HG02642 (cell line): Measurements from ENCODE around the gene EMILIN3.

Experiments
- ATAC-seq: cut with Tn5 transposase; IDR thresholded peaks from one replicate; pipeline ENCODE4 v1.9.1; 2021; ENCODE audit warnings: mild to moderate bottlenecking; ENCODE audit not compliant: unreplicated experiment, poor library complexity

EMILIN3 gene

DNA sequence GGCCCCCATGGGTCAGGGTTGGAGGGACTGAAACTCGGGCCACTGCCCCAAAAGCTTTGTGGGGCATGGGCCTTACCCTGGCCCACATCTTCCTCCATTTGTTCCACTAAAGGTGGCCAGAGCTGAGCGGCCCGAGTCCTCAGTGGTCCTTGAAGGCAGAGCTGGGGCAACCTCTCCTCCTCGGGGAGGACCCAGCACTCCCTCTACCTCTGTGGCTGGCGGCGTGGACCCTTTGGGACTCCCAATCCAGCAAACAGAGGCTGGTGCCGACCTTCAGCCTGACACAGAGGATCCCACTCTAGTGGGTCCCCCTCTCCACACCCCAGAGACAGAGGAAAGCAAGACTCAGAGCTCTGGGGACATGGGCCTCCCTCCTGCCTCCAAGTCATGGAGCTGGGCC, 16.7 kb downstream of the EMILIN3 start:
- no peak for ATAC-seq

DNA sequence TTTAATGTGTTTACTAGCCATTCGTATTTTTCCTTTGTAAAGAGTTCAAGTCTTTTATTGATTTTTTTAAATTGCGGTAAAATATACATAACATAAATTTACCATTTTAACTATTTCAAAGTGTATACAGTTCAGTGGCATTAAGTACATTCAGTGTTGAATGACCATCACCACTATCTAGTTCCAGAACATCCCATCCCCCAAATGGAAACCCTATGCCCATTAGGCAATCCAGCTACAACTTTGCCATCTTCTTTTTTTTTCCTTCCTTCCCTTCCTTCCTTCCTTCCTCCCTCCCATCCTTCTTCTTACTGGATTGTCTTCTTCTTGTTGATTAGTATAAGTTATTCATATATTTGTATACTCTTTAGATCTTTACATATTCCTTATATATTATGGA, 17.4 kb downstream of the EMILIN3 start:
- ATAC-seq: no peak

DNA sequence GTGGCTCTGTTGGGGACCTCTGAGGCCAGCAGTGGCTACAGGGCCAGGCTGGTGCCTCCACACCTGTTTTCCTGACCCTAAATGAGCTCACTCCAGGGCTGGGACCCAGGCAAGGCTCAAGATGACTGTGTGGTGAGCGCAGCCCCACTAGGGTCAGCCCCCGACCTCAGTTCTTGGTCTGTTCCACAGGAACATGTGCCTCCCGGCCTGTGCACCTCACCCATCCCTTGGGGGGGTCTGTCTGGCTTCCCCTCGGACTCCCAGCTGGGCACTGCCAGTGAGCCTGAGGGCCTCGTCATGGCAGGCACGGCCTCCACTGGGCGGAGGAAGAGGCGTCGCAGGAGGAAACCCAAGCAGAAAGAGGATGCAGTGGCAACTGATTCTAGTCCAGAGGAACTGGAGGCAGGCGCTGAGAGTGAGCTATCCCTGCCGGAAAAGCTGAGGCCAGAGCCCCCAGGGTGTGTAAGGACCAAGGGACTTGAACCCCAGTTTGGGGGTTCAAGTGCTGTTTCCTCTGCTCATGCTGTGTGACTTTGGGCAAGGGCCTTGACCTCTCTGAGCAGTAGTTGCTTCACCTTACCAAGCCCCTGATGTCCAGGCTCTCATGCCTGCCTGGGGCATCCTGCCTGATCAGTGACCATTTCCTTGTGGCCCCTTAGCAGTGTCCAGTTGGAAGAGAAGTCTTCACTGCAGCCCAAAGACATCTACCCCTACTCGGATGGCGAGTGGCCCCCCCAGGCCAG, 18.0 kb downstream of the EMILIN3 start:
- ATAC-seq: no peak

DNA sequence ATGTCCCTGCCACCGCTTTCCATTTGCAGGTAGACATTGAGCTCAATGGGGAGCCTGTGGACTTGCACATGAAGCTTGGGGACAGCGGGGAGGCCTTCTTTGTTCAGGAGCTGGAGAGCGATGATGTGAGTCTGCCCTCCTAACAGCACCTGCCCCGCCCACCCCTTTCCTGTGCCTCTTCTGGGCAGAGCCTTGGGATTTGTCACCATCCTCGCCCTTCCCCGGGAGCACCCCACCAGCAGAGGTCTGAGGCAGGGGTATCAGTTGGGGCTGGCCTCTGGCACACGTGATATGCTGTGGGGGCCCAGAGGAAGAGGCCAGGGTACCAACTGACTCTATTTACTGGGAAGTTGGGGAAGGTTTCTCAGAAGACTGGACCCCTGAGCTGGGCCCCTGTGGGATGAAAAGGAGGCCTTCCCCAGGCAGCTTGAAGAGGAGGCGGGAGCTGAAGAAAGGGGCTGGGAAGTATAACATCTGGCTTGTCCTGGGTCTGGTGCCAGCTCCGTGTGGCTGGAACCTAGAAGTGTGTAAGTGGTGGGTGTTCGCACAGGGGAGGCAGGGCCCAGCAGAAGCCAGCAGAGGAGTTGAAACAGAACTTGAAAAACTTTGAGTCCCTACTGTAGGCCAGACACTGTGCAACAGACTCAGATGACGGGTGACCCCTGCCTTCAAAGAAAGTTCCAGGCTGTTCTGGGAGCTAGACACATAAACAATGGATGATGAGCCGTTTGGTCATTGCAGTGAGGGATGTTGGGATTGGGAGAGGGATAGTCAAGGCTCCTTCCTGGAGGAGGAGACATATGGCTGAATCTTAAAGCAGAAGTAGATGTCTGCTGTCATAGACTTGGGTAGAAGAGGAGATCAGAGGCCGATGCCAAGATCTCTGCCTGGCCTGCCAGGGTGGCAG, 18.8 kb downstream of the EMILIN3 start:
- ATAC-seq: no peak

DNA sequence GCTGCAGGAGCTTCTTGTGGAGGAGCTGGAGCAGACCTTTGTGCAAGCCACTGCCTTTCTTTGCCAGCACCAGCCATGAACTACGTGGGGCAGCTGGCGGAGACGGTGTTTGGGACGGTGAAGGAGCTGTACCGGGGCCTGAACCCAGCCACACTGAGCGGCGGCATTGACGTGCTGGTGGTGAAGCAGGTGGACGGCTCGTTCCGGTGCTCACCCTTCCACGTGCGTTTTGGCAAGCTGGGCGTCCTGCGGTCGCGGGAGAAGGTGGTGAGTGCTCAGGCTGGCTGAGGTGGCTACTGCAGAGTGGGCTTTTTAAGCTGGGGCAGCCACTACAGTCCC, 20.9 kb downstream of the EMILIN3 start:
- no peak for ATAC-seq

DNA sequence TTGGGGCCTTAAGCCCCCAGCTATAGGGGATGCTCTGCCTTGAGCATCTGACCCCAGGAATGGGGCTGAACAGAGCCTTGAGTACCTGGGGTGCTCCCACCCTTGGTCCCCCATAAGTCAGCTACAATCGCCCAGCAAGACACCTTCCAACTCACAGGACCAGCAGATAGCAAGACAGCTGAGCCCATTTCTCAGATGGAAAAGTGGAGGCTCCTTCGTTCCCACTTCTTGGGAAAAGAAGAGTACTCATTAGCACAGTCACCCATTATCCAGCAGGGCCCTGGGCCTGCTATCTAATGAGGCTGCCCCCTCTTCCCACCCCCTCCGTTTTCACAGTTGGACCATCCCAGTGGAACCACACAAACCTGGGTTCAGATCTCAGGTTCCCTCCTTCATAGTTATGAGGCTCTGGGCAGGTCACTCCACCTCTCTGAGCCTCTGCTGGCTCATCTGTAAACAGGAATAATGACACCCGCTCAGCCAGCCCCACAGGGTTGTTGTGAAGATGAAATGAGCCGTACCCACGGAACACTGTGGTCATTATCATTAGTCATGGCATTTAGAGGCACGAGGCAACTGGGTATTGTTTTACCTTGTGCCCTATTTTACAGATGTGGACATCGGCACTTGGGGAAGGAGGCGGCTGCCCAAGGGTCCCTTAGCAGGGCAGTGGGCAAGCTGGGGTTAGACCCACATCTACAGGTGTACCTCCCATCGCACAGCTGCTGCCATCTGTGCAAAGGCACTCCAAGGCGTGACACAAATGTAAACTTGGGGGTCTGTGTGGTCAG, 21.5 kb downstream of the EMILIN3 start:
- no peak for ATAC-seq

DNA sequence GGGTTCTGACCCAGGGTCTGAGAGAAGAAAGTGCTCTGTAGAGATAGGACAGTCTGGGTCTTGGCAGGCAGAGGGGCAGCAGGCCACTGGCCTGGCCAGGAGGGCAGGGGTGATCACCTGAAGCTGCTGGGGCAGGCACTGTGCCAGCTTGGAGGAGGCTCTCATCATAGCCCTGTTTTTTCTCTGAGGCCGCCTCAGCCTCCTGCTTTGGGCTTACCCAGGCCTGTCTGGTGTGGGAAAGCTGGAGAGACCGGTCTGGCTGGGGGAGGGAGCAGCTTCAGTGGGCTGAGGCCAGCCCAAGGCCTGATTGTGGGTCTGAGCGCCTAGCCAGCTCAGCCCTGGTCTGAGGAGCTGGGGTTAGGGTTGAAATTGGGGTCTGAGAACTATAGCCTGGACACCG, 22.1 kb downstream of the EMILIN3 start:
- ATAC-seq: no peak

DNA sequence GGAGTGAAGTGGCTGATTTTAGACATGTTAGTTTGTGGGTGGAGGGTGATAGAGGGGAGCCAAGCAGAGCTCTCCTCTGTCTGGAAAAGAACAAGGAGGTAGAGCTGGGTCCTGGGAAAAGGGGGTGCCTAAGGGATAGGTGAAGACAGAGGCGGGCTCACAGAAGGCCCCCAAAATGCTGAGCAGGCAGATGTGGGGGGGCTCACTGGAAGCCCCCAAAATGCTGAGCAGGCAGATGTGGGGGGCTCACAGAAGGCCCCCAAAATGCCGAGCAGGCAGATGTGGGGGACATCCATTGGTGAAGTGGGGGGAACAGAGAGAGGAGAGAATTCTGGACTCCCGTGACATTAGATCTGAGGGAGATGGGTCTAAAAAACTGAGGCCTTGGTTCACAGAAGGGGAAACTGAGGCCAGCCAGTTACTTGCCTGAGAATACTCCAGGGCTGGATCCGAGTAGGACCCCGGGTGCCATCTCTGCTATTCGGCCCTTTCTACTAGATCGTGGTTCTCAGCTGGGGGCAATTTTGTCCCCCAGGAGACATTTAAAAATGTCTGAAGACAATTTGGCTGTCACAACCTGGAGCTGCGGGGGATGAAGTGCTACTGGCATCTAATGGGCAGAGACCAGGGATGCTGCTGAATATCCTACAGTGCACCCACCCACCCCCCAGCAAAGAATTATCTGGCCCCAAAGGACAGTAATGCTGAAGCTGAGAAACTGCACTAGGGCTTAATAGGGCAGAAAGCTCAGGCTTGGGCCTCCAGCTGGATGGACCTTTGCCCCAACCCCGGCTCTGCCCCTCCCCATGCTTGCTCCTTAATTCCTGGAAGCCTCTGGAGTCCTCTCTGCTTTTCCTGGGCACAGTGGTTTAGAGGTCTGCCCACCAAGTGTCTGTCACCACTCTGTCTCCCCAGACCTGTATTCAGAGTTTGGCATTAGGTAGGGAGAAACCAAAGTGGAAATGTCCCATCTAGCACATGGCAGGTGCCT, 23.8 kb downstream of the EMILIN3 start:
- no peak for ATAC-seq

DNA sequence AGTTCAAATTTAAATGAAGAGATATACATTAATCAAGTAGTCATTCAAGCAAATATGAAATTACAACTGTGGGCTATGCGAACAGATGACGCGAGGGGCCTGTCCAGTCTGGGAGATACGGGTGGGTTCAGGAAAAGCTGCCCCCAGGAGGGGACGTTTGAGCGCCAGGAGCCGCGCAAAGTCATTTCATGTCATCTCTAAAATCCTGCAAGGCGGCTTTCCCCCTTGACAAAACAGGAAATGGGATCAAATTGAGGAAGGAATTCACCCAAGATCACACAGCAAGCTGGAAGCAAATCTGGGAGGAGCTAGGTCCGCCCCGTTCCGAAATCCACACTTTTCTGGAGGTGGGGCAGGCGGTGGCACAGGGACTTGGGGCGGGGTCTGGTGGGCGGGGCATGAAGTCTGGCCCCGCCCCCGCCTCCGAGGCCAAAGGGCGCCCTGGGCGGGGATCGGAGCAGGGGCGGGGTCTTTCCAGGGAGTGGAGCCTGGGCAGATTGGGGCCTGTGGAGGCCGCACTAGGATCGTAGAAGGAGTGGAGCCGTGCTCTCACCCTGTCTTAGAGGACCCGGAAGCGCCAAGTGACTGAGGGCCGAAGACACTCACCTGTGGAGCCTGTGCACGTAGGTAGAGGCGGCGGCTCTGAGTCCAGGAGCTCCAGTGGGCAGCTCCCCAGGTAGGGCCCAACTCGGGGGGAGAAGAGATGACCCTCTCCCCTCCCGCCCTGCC, 26.1 kb downstream of the EMILIN3 start, which contains the start of gene LPIN3:
Gene LPIN3, plus strand, starts transcription at position 495 of the 729 bp plus-strand sequence. CDS start 4,983 bp downstream, outside the sequence.
- ATAC-seq: no peak

DNA sequence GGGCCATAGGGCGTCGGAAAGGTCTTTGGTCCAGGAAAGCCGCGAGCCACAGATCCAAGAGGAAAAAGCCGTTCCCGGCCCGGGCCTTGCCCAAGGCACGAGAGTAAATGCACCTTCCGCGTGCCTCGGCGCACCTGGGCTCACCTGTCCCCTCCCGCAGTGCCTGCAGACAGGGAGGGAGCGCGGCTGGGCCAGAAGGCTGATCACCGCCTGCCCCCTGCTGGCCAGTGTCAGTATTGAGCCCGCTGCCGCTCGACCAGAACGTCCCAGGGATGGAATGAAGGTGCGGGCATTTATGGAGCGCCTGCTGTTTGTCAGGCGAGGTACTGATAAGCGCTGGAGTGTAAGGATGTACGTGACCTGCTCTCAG, 26.7 kb downstream of the EMILIN3 start:
- ATAC-seq: no peak

DNA sequence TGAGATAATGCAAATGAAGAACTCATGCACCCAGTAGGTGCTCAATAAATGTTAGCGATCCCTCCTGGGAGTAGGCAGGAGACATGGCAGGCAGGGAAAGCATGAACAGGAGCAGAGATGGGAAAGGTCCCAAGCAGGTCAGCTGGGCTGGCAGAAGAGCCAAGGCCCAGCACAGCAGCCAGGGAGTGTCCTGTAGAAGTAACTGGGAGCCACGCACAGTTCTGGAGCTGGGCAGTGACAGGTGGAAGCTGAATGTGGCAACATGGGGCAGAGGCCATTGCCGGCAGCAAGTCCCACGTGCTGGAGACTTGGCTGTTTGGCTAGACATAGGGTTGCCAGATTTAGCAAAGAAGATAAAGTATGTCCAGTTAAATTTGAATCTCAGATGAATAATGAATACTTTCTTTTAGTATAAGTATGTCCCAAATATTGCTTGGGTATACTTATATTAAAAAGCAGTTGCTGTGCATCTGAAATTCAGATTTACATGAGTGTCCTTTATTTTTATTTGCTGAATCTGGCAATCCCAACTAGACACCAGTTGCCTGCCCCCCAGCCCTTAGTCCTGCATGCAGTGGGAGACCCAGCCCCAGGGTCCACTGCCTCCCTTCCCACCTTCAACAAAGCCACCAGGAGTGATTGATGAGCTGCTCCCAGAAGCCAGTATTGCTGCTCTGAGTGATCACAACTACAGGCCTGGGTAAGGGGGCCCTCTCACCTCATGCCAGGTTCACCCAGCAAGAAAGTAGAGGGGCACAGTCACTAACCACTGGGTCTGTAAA, 29.7 kb downstream of the EMILIN3 start:
- no peak for ATAC-seq

DNA sequence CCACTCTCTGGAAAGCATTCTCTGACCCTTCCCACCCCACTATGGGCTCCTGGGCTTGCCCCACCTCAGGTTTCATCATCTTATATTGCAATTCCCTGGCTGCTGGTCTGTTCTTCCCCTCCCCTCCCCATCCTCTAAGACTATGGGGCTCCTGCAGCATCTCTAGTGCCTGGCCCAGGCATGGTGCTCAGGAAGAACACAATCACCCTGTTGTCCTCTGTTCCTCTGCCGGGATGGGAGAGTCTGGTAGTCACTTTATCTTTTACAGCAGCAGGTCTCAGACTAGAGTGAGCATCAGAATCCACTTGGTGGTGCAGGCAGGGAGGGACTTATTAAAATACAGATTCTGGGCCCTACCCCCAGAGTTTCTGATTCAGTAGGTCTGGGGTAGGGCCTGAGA, 31.0 kb downstream of the EMILIN3 start:
- ATAC-seq: no peak

DNA sequence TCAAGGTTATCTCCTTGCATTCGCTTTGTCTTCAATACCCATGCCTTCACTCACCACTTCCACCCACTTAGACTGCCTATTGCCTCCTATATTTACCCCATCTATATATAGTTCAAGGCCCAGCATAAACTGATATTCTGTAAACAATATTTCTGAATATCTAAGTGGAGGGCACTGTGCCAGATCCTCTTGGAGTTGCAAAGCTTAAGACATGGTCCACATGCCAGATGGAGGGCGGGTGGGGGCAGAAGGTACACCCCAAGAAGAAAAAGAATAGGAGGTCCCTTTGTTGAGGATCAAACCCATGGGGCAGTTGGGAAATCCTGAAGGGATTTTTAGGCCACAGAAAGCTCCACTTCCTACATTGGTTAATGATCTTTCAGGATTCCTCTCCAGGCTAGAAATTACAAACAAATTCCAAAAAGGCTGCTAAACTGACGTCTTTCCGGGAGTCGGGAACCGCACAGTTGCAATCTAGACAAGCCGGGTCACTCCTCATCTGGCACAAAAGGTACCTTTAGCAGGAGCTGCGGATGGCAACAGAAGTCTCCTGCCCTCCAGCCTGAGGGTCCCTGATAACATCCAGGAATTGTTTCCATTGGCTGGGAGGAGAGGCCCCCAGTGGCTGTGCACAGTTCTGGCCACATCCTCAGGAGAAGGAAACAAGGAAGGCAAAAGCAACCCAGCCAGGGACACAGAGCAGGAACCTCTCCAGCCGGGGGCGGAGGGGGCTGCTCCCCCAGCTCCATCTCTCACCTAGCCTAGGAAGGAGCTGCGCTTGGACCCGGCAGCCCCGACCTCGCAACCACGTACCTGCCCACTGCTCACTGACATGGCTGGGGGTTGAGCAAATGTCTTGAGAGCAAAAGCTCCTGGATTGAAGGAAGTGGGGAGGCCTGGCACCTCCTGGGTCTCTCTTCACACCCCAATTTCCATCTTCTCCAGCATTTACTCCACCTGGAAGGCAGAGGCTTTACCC, 31.9 kb downstream of the EMILIN3 start:
- no peak for ATAC-seq

DNA sequence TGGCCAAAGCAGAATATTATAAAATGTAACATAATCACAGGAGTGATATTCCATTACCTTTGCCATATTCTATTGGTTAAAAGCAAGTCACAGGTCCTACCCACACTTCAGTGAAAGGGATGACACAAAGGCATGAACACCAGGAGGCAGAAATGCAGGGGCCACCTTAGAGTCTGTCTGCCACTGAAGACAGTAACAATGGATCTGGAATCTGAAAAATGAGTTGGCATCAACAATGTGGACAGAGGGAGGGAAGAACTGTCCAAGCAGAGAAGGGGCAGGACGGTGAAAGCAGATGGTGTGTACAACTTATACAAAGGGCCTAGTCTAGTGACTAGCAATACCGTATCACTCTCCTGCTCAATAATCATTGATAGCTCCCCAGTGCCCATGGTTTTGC, 32.6 kb downstream of the EMILIN3 start:
- no peak for ATAC-seq

DNA sequence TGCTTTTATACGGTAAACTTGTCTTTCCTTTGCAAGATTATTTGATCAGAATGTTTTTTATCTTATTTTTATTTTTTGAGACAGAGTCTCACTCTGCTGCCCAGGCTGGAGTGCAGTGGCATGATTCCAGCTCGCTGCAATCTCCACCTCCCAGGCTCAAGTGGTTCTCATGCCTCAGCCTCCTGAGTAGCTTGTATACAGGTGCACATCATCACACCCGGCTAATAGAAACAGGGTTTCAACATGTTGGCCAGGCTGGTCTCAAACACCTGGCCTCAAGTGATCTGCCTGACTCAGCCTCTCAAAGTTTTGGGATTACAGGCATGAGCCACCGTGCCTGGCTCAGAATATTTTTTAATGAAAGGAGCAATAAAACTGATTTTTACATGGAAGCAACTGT, 34.9 kb downstream of the EMILIN3 start:
- ATAC-seq: no peak

DNA sequence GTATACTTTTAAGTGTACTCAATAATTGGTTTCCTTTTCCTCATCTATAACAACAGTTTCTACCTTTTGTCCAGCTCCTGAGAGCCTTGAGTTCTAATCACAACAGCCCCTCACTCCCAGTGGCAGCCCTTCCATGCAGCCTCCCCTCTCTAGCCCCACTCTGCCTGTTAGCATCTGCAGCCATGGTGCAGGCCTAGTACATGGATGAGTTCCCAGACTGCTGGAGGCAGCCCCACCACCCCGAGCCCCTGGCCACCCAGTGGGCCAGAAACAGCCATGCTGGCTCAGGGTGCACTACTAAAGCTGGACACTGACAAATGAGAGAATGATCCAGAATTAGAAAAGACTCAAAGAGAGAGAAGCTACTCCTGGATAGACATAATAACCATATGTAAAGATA, 35.7 kb downstream of the EMILIN3 start:
- no peak for ATAC-seq

DNA sequence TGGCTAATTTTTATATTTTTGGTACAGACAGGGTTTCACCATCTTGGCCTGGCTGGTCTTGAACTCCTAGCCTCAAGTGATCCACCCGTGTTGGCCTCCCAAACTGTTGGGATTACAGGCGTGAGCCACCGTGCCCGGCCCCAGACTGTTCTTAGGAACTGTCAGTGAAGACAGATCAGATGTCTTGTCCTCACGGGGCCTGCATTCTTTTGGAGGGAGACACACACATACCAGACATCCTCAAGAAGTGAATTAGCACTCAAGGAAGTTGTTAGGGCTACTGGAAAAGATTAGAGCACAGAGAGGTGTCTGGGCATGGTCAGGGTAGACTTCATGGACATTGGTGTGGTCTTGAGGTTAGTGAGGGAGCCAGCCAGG, 36.3 kb downstream of the EMILIN3 start:
- no peak for ATAC-seq
